Measurements from ENCODE around the gene ACKR3.

GRCh38 chr2:236568922-236569572, 578 bp upstream of the ACKR3 start:
- TF ChIP-seq POLR2A (IDR thresholded peaks at IDR 0.05) (no peak), CTCF (IDR thresholded peaks at IDR 0.05 in 4 of 5, conservative IDR thresholded peaks at IDR 0.05 in 1 of 5) (no peak)

All from gastrocnemius medialis (tissue), 4 donors.